CD8-positive, alpha-beta memory T cell (primary cell): ENCODE data around the gene WFDC1. TPM values are rescaled to one million over a fixed set of nuclear protein-coding genes. Genes with fewer than 3 reads are reported as not detected.

Source experiments
- CTCF ChIA-PET: fragments of 350-600 bp; sonication (Branson Sonifier 250); formaldehyde crosslinking; loops from one replicate; lab custom pipeline; 2021; ENCODE audit warnings: antibody characterized with exemption; lab: Charles Lee
- POLR2A ChIA-PET: fragments of 350-600 bp; sonication (Branson Sonifier 250); formaldehyde crosslinking; loops from one replicate; lab custom pipeline; 2021; ENCODE audit warnings: antibody characterized with exemption; lab: Charles Lee
- DNase-seq, 5 donors: peaks; one replicate each; pipeline versions ENCODE4 v3.0.0 to v3.0.0-alpha.2; 2020 to 2022; ENCODE audit warnings: mixed read lengths in 1 of 5
- H3K27ac ChIP-seq: one replicate; pipeline ENCODE4 v1.7.0; 2013; ENCODE audit warnings: low read depth, mild to moderate bottlenecking, low read length, moderate library complexity
- H3K27me3 ChIP-seq: 2 replicates; pipeline ENCODE4 v1.7.0; 2013; ENCODE audit warnings: low read length, mild to moderate bottlenecking; ENCODE audit not compliant: insufficient read depth, poor library complexity, severe bottlenecking
- H3K36me3 ChIP-seq: 2 replicates; pipeline ENCODE4 v1.7.0; 2013; ENCODE audit warnings: mild to moderate bottlenecking, low read length, moderate library complexity; ENCODE audit not compliant: insufficient read depth
- H3K4me1 ChIP-seq: 2 replicates; pipeline ENCODE4 v1.7.0; 2013; ENCODE audit warnings: mild to moderate bottlenecking, low read length, moderate library complexity; ENCODE audit not compliant: insufficient read depth
- H3K4me3 ChIP-seq: 2 replicates; pipeline ENCODE4 v1.7.0; 2013; ENCODE audit warnings: mild to moderate bottlenecking, low read length
- H3K9me3 ChIP-seq: 2 replicates; pipeline ENCODE4 v1.7.0; 2013; ENCODE audit warnings: mild to moderate bottlenecking, low read length
- H3K27ac Mint-ChIP-seq, 8 donors: one replicate each; pipeline ENCODE4 v1.8.0; 2020 to 2021; ENCODE audit warnings: mixed read lengths in 8 of 8, mild to moderate bottlenecking in 6 of 8, inconsistent platforms in 3 of 8, moderate library complexity in 3 of 8
- H3K27me3 Mint-ChIP-seq, 2 donors: one replicate each; pipeline ENCODE4 v1.8.0; 2020 to 2021; ENCODE audit warnings: mixed read lengths in 2 of 2, mild to moderate bottlenecking in 1 of 2, moderate library complexity in 1 of 2
- H3K36me3 Mint-ChIP-seq, 3 donors: one replicate each; pipeline ENCODE4 v1.8.0; 2020 to 2021; ENCODE audit warnings: mixed read lengths in 3 of 3, inconsistent platforms in 1 of 3, mild to moderate bottlenecking in 1 of 3
- H3K4me1 Mint-ChIP-seq, 3 donors: one replicate each; pipeline ENCODE4 v1.8.0; 2020 to 2021; ENCODE audit warnings: mixed read lengths in 3 of 3, inconsistent platforms in 1 of 3, mild to moderate bottlenecking in 1 of 3
- H3K4me3 Mint-ChIP-seq, 7 donors: one replicate each; pipeline ENCODE4 v1.8.0; 2020 to 2021; ENCODE audit warnings: mixed read lengths in 7 of 7, mild to moderate bottlenecking in 6 of 7, moderate library complexity in 4 of 7, inconsistent platforms in 2 of 7
- H3K9me3 Mint-ChIP-seq, 5 donors: one replicate each; pipeline ENCODE4 v1.8.0; 2020 to 2022; ENCODE audit warnings: mixed read lengths in 5 of 5, mild to moderate bottlenecking in 3 of 5, moderate library complexity in 2 of 5, inconsistent platforms in 1 of 5
- polyA plus RNA-seq: library from polyadenylated mRNA; unstranded; fragments of 300-500 nt; fragmentation: Illumina TruSeq; gene quantifications from one replicate; pipeline ENCODE4 v1.2.3, GENCODE V29; 2021
- total RNA-seq, 2 experiments: library from RNA; stranded (reverse); gene quantifications; one replicate each; pipeline ENCODE4 v1.2.3, GENCODE V29; 2021

WFDC1 gene
- total and polyA plus RNA-seq, 3 experiments from 2014 or later = not detected

DNA sequence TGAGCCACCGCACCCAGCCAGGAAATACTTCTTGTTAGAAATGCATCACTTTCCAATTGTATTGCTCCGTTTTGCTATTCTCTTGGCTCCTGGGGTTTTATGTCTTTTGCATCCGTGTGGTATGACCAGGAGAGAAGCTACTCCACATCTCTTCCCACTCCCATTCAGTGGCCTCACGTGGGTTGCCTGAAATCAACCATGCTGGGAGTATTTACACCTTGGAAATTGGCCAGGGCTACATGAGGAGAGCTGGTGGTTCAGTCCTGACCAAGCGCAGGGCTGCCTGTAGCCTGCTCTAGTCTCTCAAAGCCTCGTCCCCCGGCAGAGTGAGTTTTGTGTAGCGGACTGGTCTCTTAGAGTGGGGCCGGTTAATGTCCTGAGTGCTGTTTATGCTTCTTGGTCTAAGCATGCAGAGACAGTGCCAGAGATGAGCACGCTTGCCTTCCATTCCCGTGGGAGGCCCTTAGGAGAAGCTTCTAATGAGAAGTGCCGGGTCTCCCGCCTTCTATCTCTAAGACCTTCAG is 3.8 kb downstream of the WFDC1 start:
- no peak overlapping the region for H3K4me3 ChIP-seq
- peaks cover 19 to 39% of the 10 kb centered on the region in 2 donors for H3K27me3 Mint-ChIP-seq
- H3K36me3 Mint-ChIP-seq = no peaks in the 10 kb centered on the region
- no peak overlapping the region for H3K27ac Mint-ChIP-seq
- CTCF ChIA-PET = no interaction called here
- no peaks in the 10 kb centered on the region for H3K36me3 ChIP-seq
- no peak overlapping the region for H3K4me3 Mint-ChIP-seq
- no peaks in the 10 kb centered on the region for H3K27me3 ChIP-seq
- peaks cover 3 to 11% (median 5%) of the 10 kb centered on the region in 3 donors for H3K4me1 Mint-ChIP-seq
- H3K27ac ChIP-seq = no peak overlapping the region
- DNase-seq = no peak
- POLR2A ChIA-PET = no interaction called here
- no peaks in the 10 kb centered on the region for H3K9me3 ChIP-seq
- no peaks in the 10 kb centered on the region for H3K4me1 ChIP-seq
- no peaks in the 10 kb centered on the region for H3K9me3 Mint-ChIP-seq

GRCh38 chr16:84299734-84300440 is 5.2 kb downstream of the WFDC1 start:
- no peaks in the 10 kb centered on the region for H3K36me3 ChIP-seq
- H3K27me3 Mint-ChIP-seq = peaks cover 14 to 31% of the 10 kb centered on the region in 2 donors
- H3K4me1 ChIP-seq = no peaks in the 10 kb centered on the region
- ChIA-PET CTCF (no interaction called here), POLR2A (no interaction called here)
- no peak overlapping the region for H3K4me3 Mint-ChIP-seq
- no peaks in the 10 kb centered on the region for H3K27me3 ChIP-seq
- no peaks in the 10 kb centered on the region for H3K9me3 ChIP-seq
- H3K36me3 Mint-ChIP-seq = no peaks in the 10 kb centered on the region
- H3K27ac ChIP-seq = no peak overlapping the region
- DNase-seq = no peak
- no peak overlapping the region for H3K4me3 ChIP-seq
- H3K9me3 Mint-ChIP-seq = no peaks in the 10 kb centered on the region
- peak overlapping the region in 1 of 8 donors; percentile 43 for H3K27ac Mint-ChIP-seq
- peaks cover 3 to 5% (median 4%) of the 10 kb centered on the region in 3 donors for H3K4me1 Mint-ChIP-seq

DNA sequence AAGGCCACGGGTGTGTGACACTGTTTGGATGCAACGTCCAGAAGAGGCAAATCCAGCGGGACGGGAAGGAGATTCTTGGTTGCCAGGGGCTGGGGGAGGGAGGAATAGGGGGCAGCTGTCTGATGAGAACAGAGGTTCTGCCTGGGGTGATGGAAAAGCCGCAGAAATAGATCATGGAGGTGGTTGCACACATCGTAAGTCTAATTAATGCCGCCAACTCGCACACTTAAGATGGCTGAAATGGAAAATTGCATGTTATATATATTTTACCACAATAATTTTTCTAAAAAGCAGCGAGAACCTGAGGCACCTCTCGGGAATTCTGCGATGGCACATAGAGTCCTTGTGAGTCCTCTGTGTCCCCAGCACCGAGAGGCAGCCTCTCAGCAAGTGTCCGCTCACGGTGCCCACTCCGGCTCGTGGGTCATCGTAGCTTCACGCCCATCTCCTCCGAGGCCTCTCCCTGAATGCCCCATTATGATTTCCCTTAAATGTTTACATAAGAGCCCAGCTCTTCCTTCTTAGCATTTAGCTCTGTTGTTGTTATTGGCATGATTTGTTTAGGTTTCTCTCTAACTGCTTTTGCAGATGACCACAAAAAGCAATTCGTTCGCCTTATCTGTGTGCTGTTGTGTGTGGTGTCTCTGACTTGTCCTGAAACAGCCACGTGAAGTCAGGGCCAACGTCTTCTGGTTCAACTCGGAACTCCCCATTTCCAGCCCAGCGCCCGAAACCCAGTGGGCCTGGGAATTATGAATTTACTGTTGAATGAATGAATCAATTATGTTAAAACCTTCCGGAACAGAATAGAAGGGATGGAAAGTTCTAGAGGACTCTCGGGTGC is 7.7 kb downstream of the WFDC1 start:
- Mint-ChIP-seq H3K9me3 (no peaks in the 10 kb centered on the region), H3K36me3 (peaks cover 0 to 1% (median 0%) of the 10 kb centered on the region in 3 donors), H3K4me3 (no peak overlapping the region), H3K27ac (peak overlapping the region in 1 of 8 donors; percentile 48), H3K27me3 (peaks cover 11 to 19% of the 10 kb centered on the region in 2 donors), H3K4me1 (no peaks in the 10 kb centered on the region)
- Histone ChIP-seq H3K36me3 (no peaks in the 10 kb centered on the region), H3K9me3 (no peaks in the 10 kb centered on the region), H3K4me1 (no peaks in the 10 kb centered on the region), H3K27ac (no peak overlapping the region), H3K27me3 (no peaks in the 10 kb centered on the region), H3K4me3 (no peak overlapping the region)
- ChIA-PET CTCF (interaction anchor here (1.1 kb wide), 1 partner anchor 25 kb away, joined by 3 read pairs; no protein-coding TSS in a partner anchor), POLR2A (no interaction called here)
- no peak for DNase-seq

DNA sequence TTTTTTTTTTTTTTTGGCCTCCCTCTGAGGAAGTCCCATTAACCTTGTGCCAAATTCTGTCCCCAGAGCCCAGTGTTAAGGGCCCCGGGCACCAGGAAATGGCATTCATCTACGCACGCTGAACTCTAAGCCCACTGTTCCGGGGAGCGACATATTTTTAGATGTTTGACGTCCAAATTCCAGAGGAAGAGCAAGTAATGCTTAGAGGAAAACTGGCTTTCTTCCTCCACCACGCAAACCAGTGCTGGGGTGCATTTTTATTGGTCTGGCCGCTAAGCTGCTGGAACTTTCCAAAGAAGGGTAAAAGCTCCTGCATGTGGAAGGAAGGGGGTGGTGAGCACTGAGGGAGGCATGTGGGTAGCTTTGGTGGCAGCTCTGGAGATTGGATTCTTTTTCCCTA is 8.3 kb downstream of the WFDC1 start:
- no peak overlapping the region for H3K4me3 ChIP-seq
- no peak overlapping the region for H3K27ac Mint-ChIP-seq
- ChIA-PET POLR2A (no interaction called here), CTCF (no interaction called here)
- no peak for DNase-seq
- H3K4me3 Mint-ChIP-seq = peak overlapping the region in 1 of 7 donors; percentile 28
- H3K27me3 Mint-ChIP-seq = peaks cover 11 to 24% of the 10 kb centered on the region in 2 donors
- no peaks in the 10 kb centered on the region for H3K9me3 ChIP-seq
- H3K9me3 Mint-ChIP-seq = no peaks in the 10 kb centered on the region
- H3K36me3 Mint-ChIP-seq = peaks cover 0 to 1% (median 0%) of the 10 kb centered on the region in 3 donors
- no peaks in the 10 kb centered on the region for H3K4me1 Mint-ChIP-seq
- H3K36me3 ChIP-seq = no peaks in the 10 kb centered on the region
- H3K27ac ChIP-seq = no peak overlapping the region
- H3K4me1 ChIP-seq = no peaks in the 10 kb centered on the region
- H3K27me3 ChIP-seq = no peaks in the 10 kb centered on the region

GRCh38 chr16:84303516-84303915 is 8.8 kb downstream of the WFDC1 start:
- peaks cover 11 to 22% of the 10 kb centered on the region in 2 donors for H3K27me3 Mint-ChIP-seq
- H3K27me3 ChIP-seq = no peaks in the 10 kb centered on the region
- H3K27ac Mint-ChIP-seq = no peak overlapping the region
- H3K4me3 Mint-ChIP-seq = no peak overlapping the region
- peaks cover 0 to 1% (median 0%) of the 10 kb centered on the region in 3 donors for H3K36me3 Mint-ChIP-seq
- no peaks in the 10 kb centered on the region for H3K36me3 ChIP-seq
- H3K4me1 Mint-ChIP-seq = no peaks in the 10 kb centered on the region
- ChIA-PET POLR2A (no interaction called here), CTCF (no interaction called here)
- H3K4me3 ChIP-seq = no peak overlapping the region
- H3K4me1 ChIP-seq = no peaks in the 10 kb centered on the region
- DNase-seq = no peak
- H3K27ac ChIP-seq = no peak overlapping the region
- no peaks in the 10 kb centered on the region for H3K9me3 ChIP-seq
- no peaks in the 10 kb centered on the region for H3K9me3 Mint-ChIP-seq

- Mint-ChIP-seq H3K27me3 (peaks cover 10 to 32% of the 10 kb centered on the region in 2 donors), H3K9me3 (no peaks in the 10 kb centered on the region), H3K36me3 (peaks cover 0 to 1% (median 0%) of the 10 kb centered on the region in 3 donors), H3K27ac (no peak overlapping the region), H3K4me1 (no peaks in the 10 kb centered on the region), H3K4me3 (no peak overlapping the region)
- Histone ChIP-seq H3K36me3 (no peaks in the 10 kb centered on the region), H3K27ac (no peak overlapping the region), H3K4me1 (no peaks in the 10 kb centered on the region), H3K9me3 (no peaks in the 10 kb centered on the region), H3K27me3 (no peaks in the 10 kb centered on the region), H3K4me3 (no peak overlapping the region)
- ChIA-PET CTCF (no interaction called here), POLR2A (no interaction called here)
- DNase-seq = no peak
Measured at GRCh38 chr16:84306564-84306963, 11.9 kb downstream of the WFDC1 start.

DNA sequence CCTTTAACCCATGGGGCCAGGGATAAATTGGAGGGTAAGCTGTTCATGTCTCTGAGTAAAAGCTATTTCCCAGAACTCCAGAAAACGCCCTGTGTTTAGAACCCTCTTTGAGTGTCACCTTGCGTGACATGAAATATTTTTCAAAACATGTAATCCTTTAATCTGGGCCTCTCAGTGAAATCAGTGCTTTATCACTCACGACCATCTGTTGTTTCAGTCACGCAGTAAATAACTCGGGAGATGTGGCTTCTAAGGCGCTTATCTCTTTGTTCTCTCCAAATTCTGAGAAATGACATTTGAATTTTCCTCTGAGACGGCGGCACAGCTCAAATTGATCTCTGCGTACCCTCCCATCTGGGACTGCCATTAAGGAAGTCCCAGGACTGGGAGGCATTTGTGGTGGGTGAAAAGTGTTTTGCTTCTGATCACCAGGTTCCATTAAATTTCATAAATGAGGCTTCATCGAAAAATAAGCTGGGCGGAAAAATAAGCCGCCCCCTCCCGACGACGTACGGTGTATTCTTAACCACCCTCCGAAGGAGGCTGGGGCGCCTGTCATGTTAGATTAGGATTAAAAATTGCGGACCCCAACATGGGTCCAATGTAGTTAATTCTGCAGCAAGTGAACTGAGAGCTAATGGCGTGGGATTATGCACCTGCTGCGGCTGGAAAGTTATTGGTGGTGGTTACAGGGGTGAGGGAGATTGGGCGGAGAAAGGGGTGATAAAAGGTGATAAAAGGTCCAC is 12.7 kb downstream of the WFDC1 start:
- Mint-ChIP-seq H3K36me3 (peaks cover 0 to 1% (median 0%) of the 10 kb centered on the region in 3 donors), H3K9me3 (no peaks in the 10 kb centered on the region), H3K4me3 (no peak overlapping the region), H3K27ac (no peak overlapping the region), H3K4me1 (peaks cover 0 to 1% (median 0%) of the 10 kb centered on the region in 3 donors), H3K27me3 (peaks cover 10 to 37% of the 10 kb centered on the region in 2 donors)
- H3K4me1 ChIP-seq = no peaks in the 10 kb centered on the region
- no peaks in the 10 kb centered on the region for H3K27me3 ChIP-seq
- no peak overlapping the region for H3K27ac ChIP-seq
- no peak overlapping the region for H3K4me3 ChIP-seq
- ChIA-PET POLR2A (no interaction called here), CTCF (no interaction called here)
- no peaks in the 10 kb centered on the region for H3K36me3 ChIP-seq
- DNase-seq = no peak
- no peaks in the 10 kb centered on the region for H3K9me3 ChIP-seq
